T1000 (cell line): ENCODE measurements around the gene NOS1AP.

Source experiments
- DNase-seq: peaks from one replicate; lab custom pipeline; 2025; ENCODE audit warnings: mixed read lengths; lab: John Stamatoyannopoulos, UW

NOS1AP gene

GRCh38 chr1:162300057-162300917 is 230.8 kb downstream of the NOS1AP start:
- no peak for DNase-seq

GRCh38 chr1:162301696-162302095 is 232.2 kb downstream of the NOS1AP start:
- DNase-seq, result no peak

DNA sequence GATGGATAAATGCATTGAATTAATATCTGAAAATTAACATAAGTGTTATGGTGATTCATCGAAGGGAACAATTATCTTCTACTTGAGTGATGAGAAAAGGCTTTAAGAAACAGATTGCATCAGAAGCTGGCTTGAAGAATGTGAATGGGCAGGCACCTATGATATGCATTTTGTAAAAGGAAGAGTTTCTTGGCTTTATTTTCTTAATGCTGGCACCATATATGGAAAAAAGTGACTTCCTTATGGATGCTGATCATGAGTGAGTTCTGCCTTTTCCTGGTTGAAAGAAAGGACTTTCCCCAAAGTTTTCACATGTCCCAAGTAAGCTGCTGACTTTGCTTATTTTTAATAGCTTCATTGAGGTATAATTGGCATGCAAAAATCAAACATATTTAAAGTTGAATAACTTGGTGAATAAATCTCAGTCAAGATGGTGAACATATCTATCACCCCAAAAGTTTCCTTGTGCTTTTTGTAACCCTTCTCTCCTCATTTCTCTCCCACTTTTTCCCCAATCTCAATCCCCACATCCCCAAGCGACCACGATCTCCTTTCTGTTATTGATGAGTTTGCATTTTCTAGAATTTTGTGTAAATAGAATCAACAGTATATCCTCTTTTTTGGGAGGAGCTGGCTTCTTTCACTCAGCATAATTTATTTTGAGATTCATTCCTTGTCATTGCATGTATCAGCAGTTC is 233.0 kb downstream of the NOS1AP start:
- no peak for DNase-seq

DNA sequence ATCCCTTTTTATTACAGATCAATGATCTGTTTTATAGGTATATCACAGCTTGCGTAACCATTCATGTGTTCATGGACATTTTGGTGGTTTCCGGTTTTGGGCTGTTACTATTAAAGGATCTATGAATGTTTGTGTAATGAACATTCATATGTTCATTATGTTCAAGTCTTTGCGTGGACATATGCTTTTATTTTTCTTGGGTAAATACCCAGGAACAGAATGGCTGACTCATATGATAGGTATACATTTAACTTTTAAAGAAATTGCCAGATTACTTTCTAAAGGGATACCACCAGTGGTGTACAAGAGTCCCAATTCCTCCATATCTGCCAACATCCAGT is 233.5 kb downstream of the NOS1AP start:
- DNase-seq, result no peak

DNA sequence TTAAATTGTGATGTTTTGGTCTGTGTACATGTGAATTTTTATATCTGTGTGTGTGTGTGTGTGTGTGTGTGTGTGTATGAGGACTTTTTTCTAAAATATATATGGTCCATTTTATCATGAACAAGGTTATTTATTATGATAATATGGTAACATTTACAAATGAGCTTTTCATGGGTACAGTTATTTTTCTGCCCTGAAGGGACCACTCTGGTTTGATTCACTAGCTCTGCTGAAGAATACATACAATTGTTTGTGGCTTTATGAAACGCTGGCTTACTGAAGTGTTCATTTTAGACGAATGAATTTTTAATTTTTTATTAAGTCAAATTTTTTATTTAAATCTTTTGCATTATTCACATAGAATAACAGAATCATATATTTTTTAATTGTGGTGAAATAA is 235.2 kb downstream of the NOS1AP start:
- no peak for DNase-seq

GRCh38 chr1:162305969-162306368 is 236.5 kb downstream of the NOS1AP start:
- no peak for DNase-seq

- no peak for DNase-seq
These were observed 240.8 kb downstream of the NOS1AP start for GRCh38 chr1:162310337-162310736.

- DNase-seq, result no peak
These were observed 244.7 kb downstream of the NOS1AP start for GRCh38 chr1:162314206-162314605.

DNA sequence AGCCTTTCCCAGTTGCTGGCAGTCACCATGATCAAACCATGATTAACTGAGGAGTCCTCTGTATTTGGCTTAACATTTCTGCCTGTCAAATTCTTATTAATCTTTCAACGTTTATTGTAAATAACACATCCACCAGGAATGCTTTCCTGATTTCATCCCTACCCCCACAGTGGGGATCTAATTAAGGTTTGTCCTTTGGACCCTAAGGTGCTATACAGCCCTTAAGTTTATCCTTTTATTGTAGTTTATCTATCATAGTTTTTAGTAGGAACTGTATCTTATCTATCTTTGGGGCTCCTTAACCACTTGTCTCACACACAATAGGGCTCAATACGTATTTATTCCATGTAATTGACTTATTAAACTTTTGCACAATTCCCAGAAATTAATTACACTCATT is 246.2 kb downstream of the NOS1AP start:
- no peak for DNase-seq

DNA sequence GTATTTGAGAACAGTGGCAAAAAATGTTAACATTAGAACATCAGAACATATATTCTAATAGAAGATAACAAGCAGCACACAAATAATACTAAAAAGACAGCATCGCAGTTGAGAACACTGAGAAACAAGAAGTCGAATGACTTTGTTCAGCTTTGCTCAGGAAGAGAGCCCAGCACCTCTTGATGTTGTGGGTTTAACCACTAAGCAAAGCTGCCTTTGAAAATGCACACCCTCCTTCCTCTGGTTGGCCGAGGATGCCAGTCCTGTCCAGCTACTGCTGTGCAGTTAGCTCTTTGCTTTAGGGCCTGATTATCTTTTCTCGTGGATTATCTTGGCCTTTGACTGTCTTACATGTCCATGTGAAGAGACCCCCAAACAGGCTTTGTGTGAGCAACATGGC is 246.7 kb downstream of the NOS1AP start:
- no peak for DNase-seq

DNA sequence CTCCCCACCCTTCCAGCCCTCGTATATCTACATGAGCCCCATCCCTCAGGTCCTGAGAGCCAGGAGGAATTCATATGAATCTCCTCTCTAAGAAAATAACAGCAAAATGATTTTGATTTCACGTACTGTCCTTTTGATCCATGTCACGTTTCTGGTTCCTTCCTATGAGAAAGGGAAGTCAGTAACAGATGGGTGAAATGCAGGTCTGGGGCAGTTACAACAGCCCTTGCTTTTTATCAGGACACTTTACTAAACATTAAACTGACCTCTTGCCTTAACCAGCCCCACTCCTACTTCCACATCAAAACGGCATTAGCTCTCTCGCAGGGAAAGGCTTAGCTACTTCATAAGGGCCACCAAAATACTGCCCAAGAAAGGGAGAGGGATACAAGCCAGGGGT is 248.1 kb downstream of the NOS1AP start:
- no peak for DNase-seq

- DNase-seq, result no peak
These were observed 250.1 kb downstream of the NOS1AP start for GRCh38 chr1:162319493-162320175.

DNA sequence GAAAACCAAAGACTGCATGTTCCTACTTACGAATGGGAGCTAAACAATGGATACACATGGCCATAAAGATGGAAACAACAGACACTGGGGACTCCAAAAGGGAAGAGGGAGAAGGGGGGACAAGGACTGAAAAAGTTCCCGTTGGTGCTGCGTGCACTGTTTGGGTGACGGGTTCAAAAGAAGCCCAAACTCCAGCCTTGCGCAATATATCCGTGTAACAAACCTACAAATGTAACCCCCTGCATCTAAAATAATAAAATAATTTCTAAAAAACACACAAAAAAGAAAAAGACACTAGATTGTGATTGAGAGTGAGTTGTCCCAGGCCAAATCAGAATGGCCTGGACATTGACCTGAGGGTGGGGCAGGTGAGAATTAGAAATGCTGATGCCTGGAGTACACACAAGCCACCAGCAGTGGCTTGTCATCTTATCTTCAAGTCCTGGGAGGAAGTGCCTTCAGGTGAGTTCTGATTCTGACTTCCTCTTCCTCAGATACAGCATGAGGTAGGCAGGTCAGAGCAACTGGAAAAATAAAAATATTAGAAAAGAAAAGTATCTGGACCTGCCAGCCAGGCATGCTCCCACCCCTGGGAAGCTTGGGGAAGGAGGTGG is 252.4 kb downstream of the NOS1AP start:
- no peak for DNase-seq

DNA sequence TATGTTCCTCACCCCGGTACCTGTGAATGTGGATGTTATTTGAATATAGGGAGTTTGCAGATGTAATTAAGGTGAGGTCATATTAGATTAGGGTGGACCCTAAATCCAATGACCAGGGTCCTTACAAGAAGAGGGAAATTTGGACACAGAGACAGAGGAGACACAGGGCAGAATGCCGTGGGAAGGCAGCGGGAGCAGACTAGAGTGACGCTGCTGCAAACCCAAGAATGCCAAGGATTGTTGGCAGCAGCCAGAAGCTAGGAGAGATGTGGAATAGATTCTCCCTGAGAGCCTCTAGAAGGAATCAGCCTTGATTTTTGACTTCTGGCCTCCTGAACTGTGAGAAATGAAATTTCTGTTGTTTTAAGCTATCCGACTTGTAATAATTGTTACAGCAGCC is 253.5 kb downstream of the NOS1AP start:
- DNase-seq, result no peak

DNA sequence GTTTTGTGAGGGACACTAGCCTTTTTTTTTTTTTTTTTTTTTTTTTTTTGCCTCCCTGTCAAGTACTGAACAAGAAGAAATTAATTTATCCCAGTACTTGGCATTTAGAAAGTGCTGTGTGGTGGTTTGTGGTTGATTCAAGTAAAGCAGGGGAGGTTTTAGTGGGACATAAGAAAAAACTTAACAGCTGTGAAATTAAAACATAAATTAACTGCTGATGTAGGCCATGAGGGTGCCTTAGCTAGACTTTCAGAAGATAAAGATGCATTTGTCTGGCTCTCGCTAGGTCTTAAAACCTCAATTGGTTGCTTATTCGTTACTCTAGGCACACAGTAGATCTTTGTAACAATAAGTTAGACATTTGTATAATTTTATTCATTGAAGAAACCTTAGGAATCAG is 254.9 kb downstream of the NOS1AP start:
- no peak for DNase-seq

DNA sequence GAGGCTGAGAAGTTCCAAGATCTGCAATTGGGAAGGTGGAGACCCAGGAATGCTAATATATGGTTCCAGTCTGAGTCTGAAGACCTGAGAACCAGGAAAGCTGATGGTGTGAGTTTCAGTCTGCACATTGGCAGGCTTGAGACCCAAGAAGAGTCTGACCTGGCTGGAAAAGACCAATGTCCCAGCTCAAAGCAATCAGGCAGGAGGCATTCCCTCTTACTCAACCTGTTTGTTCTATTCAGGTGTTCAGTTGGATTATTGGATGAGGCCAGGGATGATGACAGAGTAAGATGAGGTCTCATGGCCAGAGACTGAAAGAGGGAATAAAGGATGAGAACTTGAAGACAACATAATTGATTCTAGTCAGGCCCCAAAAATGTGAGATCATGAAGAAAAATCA is 257.1 kb downstream of the NOS1AP start:
- no peak for DNase-seq

DNA sequence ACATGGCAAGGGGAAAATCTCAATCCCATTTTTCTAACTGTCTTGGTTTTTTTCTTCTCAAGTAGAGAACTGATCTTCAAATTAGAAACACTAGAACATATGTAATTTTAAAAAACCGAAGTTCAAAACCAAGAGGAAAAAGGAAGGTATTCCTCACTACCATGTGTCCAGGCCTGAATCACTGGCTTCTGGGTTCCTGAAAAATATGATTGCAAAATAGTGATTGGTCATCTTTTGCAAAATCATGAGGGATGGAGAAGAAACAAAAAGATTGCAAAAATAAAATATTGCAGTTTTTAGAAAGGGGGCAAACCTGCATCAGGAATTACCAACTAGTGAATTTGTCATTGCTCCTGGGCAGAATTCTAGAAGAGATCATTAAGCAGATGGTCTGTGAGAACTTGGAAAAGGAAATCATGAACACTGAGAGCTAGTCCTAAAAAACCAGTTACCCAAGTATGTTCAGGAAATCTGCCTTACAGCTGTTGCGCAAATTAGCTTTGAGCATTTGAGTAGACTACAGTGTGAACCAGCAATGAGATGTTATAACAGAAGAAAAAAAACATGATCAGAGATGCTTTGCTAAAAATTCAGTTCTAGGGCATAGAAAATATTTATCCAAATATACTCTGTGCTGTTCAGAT is 257.8 kb downstream of the NOS1AP start:
- DNase-seq, result no peak

DNA sequence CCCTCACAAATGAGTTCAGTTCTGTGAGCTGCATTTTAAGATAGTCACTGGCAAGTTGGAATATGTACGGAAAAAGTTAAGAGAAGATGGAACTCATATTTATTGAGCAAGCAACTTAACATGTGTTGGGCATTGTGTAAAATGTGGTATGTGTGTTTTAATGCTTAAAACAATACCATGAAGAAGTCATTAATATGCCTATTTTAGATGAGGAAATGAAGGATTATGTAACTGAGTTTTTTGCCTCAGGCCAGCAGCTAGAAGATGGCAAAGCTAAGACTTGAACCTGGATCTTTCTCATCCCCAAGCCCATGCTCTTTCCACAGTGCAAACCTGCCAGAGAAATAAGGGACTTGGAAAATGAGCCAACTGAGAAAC is 258.3 kb downstream of the NOS1AP start:
- DNase-seq, result no peak

GRCh38 chr1:162328512-162328911 is 259.0 kb downstream of the NOS1AP start:
- no peak for DNase-seq

DNA sequence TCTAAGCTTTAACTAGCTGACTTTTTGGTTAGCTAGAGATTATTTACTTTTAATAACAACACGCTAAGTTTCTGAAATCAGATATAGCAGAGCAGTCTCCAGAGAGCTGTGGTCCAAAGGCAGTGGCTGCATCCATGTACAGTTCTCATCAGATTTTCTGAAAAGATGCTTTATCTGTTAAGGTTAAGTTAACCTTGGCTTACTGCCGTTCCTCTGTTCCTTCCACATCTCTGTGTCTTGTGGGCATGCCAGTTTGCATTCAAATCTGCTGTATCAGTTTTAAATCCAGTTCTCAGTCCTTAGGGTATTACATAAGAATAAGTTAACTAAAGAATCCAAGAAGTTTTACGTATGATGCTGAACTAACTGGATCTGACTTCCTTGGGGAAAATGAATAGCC is 260.3 kb downstream of the NOS1AP start:
- DNase-seq, result no peak

DNA sequence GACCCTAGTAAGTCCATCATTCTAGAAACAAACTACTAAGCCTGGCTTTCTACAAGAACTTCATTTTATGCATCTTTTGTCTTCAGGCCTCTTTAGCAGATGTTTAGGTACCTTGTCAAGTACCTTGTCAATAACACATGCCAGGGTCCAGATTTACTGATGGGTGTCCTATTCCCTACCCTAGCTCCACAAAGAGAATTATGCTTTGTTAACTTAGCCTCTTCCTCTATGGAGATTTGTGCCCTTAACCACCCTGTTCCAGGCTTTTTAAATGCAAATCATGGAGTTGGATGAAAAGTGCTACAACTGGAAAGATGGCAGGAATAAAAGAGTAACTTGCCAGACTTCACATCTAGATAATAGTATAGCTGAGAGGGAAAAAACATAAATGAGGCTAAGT is 264.5 kb downstream of the NOS1AP start:
- no peak for DNase-seq

DNA sequence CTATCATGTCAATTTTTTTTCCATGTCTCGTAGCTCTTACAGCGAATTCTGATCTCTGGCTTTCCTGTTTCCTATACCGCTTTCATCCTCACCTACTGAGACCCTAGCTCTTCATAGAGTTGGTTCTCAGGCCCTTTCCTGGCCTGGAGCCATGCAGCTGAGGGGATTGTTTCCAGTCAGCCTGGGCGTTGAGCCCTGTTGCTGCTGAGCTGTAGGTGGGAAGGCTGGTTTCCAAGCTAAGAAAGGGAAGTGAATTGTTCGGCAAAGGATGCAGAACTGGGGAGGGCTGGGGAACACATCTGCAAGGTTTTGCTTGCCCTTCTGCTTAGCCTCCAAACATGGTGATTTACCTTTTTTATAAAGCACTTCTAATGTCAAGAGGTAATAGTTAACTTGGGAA is 265.6 kb downstream of the NOS1AP start:
- DNase-seq, result no peak
